ENCODE data around the gene SYCE1.
"Not testable (repeated sequence)": the region's sequence is repeated elsewhere in the genome, so short reads cannot be mapped to it uniquely, and the experiment has no call there.

DNA sequence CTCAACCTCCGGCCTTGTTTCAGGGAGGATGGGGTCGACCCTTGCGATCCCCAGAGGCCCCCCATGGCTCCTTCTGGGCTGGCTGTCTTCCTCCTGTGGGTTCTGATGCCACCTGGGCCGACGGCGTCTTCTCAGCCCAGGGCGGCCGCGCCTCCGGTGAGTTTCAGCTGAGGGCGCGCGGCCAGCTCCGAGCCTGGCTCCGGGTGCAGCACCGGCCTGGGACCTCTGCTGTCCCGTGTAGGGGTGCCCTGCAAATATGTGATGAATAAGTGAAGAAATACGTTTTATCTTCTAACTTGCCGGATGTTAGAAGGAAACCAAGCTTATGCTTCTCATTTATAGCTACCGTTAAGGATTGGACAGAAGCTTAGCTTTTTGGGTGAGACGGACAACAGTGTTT, 4.4 kb upstream of the SYCE1 start:
- TF ChIP-seq CTCF (IDR thresholded peaks at IDR 0.05); EZH2 (IDR thresholded peaks at IDR 0.05; ENCODE audit: borderline replicate concordance, insufficient read depth, low read depth, low read length, poor library complexity, severe bottlenecking): not testable (repeated sequence)

Data from B cell (primary cell).